ENCODE measurements around the gene SIVA1.

Gene SIVA1

GRCh38 chr14:104773505-104774452, 20.8 kb downstream of the SIVA1 start:
- DNase-seq, result no peak

DNA sequence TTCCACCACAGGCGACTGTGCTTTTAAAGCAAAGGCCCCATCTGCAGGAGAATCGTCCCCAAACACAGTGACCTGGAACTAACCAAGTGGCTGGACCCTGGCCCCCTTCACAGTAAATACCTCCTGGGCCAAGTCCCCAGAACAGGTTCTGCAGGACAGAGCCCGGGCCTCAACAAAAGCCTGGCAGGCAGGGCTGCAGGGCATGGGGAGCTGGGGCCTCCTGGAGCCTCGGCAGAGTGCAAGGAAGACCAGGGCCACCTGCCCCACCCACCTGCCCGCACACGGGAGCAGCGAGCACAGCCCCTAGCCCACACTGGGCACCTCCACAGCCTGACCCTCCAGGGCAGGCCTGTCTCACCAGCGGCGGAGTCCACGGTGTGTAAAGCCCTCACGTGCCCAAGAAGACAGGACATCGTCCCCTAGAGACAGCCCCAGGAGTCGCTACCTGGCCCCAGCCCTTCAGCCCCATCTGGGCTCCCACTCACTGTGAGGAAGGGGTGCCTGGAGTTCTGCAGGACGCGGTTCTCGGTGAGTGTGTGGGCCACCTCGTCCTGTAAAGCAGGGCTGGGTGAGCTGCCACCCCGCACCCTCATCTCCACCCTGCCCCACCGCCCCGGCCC, 21.6 kb downstream of the SIVA1 start:
- DNase-seq, result no peak

DNA sequence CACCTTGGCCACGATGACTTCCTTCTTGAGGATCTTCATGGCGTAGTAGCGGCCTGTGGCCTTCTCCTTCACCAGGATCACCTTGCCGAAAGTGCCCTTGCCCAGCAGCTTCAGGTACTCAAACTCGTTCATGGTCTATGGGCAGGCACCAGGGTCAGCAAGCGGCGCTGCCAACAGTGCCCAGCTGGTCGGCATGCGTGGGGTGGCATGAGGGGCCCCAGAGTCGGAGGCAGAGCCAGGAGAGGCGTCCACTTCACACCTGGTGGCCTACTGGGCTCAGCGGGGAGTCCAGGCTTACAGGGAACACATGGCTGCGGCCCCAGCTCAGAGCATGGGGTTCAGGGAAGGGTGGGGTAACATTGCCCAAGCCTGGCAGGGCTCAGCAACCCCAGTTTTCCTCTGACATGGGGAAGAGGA, 22.1 kb downstream of the SIVA1 start:
- no peak for DNase-seq

- DNase-seq, result no peak
These were observed 23.5 kb downstream of the SIVA1 start for GRCh38 chr14:104776481-104776880.

DNA sequence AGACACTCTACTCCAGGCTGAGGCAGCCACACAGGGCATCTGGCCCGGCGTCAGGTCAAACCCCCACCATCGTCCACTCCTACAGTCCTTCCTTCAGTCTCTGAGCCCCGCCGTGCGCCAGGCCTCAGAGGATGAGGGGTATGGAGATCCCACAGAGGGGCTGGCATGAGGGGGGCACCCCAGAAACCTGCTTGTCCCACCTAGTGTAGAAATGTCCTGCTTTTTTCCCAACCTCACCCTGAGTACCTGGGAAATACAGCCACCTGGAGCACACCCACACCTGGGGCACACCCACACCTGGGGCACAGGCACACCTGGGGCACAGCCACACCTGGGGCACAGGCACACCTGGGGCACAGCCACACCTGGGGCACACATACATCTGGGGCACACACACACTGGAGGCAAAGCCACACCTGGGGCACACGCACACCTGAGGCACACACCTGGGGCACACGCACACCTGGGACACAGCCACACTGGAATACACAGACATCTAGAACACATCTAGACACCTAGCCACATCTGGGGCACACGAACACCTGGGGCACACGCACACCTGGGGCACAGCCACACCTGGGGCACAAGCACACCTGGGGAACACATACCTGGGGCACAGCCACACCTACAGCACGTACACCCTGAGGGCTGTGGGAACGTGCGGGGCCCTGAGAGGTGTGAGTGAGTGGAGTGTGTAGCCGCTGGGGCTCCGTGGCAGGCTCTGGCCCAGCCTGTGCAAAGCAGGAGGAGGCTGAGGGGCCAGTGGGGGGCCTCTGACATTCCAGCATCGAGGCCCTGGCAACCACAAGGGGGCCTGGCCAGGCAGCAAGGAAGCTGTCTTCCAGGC, 24.2 kb downstream of the SIVA1 start:
- DNase-seq, result no peak

DNA sequence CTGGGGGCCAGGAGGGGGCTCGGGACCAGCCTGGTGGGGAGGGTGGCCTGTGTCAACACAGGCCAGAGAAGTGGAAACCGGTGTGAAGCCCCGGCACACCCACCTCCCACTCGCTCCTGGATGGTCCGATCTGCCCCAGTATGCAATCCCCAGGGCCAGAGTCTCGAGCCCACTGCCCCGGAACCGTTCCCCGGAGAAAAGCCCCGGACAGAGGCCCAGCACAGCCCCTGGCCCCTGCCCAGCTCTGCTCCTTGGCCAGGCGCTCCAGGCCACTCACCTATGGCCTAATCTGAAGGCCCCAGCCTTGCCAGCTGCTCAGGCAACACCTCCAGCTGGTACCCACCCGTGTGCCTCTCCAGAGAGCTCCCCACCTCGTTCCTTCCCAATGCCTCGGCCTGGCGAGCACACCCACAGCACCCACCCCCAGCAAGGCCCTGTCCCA, 24.9 kb downstream of the SIVA1 start:
- DNase-seq, result no peak

DNA sequence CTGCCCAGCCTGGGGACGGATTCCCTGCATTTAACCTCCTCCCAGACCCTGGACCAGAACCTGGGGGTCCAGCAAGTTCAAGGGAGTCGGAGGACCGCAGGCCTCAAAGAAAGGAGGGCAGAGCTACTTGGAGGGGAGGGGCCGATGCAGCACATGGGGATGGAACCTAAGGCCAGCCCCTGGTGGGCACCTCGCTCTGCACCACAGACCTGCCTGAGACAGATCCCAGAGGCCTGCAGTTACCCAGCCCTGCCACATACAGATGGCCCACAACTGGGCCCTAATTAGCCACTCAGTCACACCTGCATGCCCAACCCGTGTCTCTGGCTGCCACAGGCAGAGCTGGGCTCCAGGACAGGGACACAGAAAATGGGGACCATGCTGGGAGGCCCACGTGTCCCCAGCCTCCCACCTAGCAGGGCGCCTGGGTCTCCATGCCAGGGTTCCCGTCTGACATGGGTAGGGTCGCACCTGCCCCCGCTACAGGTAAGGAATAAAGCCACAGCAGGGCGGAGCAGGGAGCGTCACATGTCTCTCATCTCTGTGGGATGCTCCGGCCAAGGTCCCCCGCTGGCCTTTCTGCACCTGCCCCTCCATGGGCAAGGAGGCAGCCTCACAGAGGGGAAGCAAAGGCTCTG, 25.9 kb downstream of the SIVA1 start:
- no peak for DNase-seq

DNA sequence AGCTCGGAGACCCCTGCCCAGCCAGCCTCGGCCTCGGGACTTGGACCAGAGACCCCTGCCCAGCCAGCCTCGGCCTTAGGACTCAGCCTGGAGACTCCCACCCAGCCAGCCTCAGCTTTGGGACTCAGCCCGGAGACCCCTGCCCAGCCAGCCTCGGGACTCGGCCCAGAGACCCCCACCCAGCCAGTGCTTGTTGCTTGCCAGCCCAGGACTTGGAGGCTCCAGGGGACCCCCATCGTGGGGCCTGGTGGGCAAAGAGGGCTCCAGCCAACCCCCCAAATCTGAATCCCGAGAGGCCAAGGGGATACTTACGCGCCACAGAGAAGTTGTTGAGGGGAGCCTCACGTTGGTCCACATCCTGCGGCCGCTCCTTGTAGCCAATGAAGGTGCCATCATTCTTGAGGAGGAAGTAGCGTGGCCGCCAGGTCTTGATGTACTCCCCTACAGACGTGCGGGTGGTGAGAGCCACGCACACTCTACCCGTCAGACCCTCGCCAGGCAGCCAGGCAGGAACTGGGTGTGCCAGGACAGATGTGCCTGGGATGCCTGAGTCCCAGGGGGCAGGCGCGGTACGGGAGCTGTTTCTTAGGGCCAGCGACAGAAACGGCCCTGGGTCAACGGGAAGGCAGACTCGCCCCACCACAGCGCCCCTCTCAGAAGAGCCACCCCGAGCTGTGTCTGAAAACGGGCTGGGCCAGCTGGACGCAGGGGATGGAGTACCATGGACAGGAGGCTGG, 27.0 kb downstream of the SIVA1 start:
- no peak for DNase-seq

DNA sequence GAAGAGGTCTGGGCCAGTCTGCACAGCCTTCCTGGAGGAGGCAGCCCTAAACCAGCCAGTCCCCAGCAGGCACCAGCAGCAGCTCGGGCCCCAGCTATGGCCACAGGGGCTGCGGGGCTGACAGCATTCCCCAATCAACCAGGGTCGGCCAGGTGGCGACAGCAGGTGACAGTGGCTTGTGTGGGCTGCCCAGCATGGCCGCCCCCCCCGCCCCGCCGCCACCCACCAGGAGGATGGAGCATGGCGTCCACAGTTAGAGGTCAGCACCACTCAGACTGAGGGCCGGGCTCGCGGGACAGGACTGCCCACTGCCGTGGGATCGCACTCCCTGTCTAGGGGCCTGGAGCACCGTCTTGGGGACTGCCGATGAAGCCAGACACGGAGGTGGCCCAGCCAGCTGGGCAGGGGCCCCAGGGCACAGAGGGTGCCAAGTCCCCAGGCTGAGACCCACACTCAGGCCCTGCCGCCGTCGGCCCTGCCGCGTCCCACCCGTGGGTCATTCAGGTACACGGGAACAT, 27.6 kb downstream of the SIVA1 start:
- no peak for DNase-seq

GRCh38 chr14:104781271-104782077, 28.5 kb downstream of the SIVA1 start:
- no peak for DNase-seq

DNA sequence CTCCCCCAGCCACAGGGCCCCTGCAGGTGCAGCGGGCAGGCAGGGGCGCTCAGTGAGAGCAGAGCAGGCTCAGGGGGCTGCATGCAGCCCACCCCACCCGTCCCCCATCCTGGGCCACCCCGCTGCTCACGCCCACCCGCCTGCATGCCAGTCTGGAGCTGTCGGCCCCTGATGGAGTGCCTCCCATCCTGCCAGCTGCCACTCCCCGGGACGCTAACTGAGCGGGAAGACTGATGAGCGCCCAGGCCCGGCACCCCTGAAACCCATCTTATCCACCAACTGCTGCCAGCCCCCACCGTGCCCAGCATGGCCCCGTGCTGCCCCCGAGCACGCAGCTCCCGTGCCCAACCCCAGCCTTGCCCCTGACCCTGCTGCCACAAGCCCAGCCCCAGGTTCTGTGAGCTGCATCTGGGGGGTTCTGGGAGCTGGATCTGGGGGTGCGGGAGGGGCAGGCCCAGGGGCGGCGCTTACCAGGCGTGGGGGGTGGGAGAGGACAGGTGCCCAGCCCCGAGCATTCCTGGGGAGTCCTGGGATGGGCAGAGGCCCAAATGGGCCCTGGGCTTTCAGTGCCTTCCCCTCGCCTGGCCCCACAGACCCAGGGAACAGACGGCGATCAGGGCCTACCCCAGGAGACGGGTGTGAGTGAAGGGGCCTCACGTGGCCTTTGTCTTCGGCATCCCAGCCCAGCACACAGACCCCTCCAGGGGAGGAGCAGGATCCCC, 29.3 kb downstream of the SIVA1 start:
- DNase-seq, result no peak

- no peak for DNase-seq
These were observed 29.8 kb downstream of the SIVA1 start for GRCh38 chr14:104782808-104783139.

- DNase-seq, result no peak
These were observed 30.7 kb downstream of the SIVA1 start for GRCh38 chr14:104783484-104784217.

DNA sequence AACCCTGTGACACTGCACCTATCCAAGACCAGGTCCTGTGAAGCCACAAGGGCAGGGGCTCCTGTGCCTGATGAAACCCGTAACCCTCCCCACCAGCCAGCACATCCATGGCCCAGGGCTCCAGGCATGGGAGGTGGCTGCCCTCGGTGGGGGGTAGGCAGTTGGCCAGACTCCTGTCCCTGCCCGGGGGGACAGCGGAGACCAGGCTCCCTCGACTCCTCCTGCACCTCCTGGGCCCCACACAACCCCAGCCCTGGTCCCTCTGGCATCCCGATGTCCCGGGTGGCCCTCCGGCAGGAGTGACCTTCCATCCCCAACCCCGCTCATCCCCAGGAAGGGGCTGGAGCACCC, 31.2 kb downstream of the SIVA1 start:
- no peak for DNase-seq

- DNase-seq, result no peak
These were observed 32.1 kb downstream of the SIVA1 start for GRCh38 chr14:104784846-104785707.

GRCh38 chr14:104785708-104786080, 32.7 kb downstream of the SIVA1 start:
- DNase-seq, result no peak

GRCh38 chr14:104786091-104786586, 33.2 kb downstream of the SIVA1 start:
- no peak for DNase-seq
